Trophoblast cell (in vitro differentiated cells and primary cell): ENCODE measurements around the gene SELENOF.

ENCODE experiments used
- DNase-seq, 2 donors: peaks; one replicate each; pipeline ENCODE4 v3.0.0-alpha.2; 2016
- H2AFZ ChIP-seq: 2 replicates; pipeline ENCODE4 v1.6.1; 2013; ENCODE audit warnings: low read length, moderate library complexity, mild to moderate bottlenecking; ENCODE audit not compliant: insufficient read depth, poor library complexity
- H2AK5ac ChIP-seq: 2 replicates; pipeline ENCODE4 v1.6.1; 2013; ENCODE audit warnings: mild to moderate bottlenecking, low read length
- H2BK120ac ChIP-seq: 2 replicates; pipeline ENCODE4 v1.6.1; 2013; ENCODE audit warnings: low read length, mild to moderate bottlenecking, moderate library complexity; ENCODE audit not compliant: insufficient read depth, poor library complexity
- H2BK12ac ChIP-seq: 2 replicates; pipeline ENCODE4 v1.6.1; 2013; ENCODE audit warnings: mild to moderate bottlenecking, low read length, moderate library complexity
- H2BK5ac ChIP-seq: 2 replicates; pipeline ENCODE4 v1.6.1; 2013; ENCODE audit warnings: low read length, low read depth, moderate library complexity, mild to moderate bottlenecking; ENCODE audit not compliant: poor library complexity
- H3K14ac ChIP-seq: 2 replicates; pipeline ENCODE4 v1.6.1; 2013; ENCODE audit warnings: mild to moderate bottlenecking, low read length
- H3K18ac ChIP-seq: 2 replicates; pipeline ENCODE4 v1.6.1; 2013; ENCODE audit warnings: mild to moderate bottlenecking, low read length
- H3K23ac ChIP-seq: 2 replicates; pipeline ENCODE4 v1.6.1; 2013; ENCODE audit warnings: low read length
- H3K27ac ChIP-seq: 2 replicates; pipeline ENCODE4 v1.5.1; 2013; ENCODE audit warnings: low read depth, mild to moderate bottlenecking, inconsistent platforms, low read length, moderate library complexity
- H3K27me3 ChIP-seq: 2 replicates; pipeline ENCODE4 v1.6.1; 2013; ENCODE audit warnings: inconsistent platforms, mild to moderate bottlenecking, low read length, moderate library complexity; ENCODE audit not compliant: insufficient read depth
- H3K36me3 ChIP-seq, 2 experiments: 1 replicate in 1 of 2; 2 replicates in 1 of 2; pipeline ENCODE4 v1.6.1; 2013; ENCODE audit warnings: low read length in 2 of 2, mild to moderate bottlenecking in 2 of 2, moderate library complexity in 1 of 2; ENCODE audit not compliant: insufficient read depth in 2 of 2, control insufficient read depth in 1 of 2
- H3K4ac ChIP-seq: 2 replicates; pipeline ENCODE4 v1.6.1; 2013; ENCODE audit warnings: low read depth, mild to moderate bottlenecking, low read length, moderate library complexity
- H3K4me1 ChIP-seq, 2 experiments: 1 replicate in 1 of 2; 2 replicates in 1 of 2; pipeline ENCODE4 v1.6.1; 2013; ENCODE audit warnings: low read length in 2 of 2, mild to moderate bottlenecking in 2 of 2, moderate library complexity in 1 of 2; ENCODE audit not compliant: insufficient read depth in 2 of 2, control insufficient read depth in 1 of 2
- H3K4me2 ChIP-seq: 2 replicates; pipeline ENCODE4 v1.6.1; 2013; ENCODE audit warnings: inconsistent platforms, mild to moderate bottlenecking, low read length, moderate library complexity
- H3K4me3 ChIP-seq: 2 replicates; pipeline ENCODE4 v1.5.1; 2013; ENCODE audit warnings: mild to moderate bottlenecking, low read depth, low read length, inconsistent platforms
- H3K79me1 ChIP-seq: one replicate; pipeline ENCODE4 v1.6.1; 2013; ENCODE audit warnings: low read length
- H3K79me2 ChIP-seq: 2 replicates; pipeline ENCODE4 v1.6.1; 2013; ENCODE audit warnings: low read length, mild to moderate bottlenecking; ENCODE audit not compliant: control insufficient read depth, insufficient read depth, poor library complexity
- H3K9ac ChIP-seq: 2 replicates; pipeline ENCODE4 v1.6.1; 2013; ENCODE audit warnings: mild to moderate bottlenecking, low read length
- H3K9me3 ChIP-seq: 2 replicates; pipeline ENCODE4 v1.6.1; 2013; ENCODE audit warnings: low read depth, mild to moderate bottlenecking, control low read depth, inconsistent platforms, low read length; ENCODE audit not compliant: insufficient read depth
- H4K12ac ChIP-seq: 2 replicates; pipeline ENCODE4 v1.6.1; 2013; ENCODE audit warnings: low read depth, mild to moderate bottlenecking, low read length, moderate library complexity
- H4K8ac ChIP-seq: 2 replicates; pipeline ENCODE4 v1.6.1; 2013; ENCODE audit warnings: low read depth, mild to moderate bottlenecking, low read length, moderate library complexity
- H4K91ac ChIP-seq: one replicate; pipeline ENCODE4 v1.6.1; 2013; ENCODE audit warnings: low read depth, mild to moderate bottlenecking, low read length, moderate library complexity
- WGBS: extraction: QIAGEN DNeasy Blood & Tissue Kit; methylation state at CpG from one replicate; pipeline ENCODE4 v1.1.7; 2013; ENCODE audit warnings: missing lambda C conversion rate; ENCODE audit not compliant: insufficient read length, insufficient coverage; ENCODE audit errors: extremely low coverage; 5-methylcytosine and 5-hydroxymethylcytosine counted together

The SELENOF gene

GRCh38 chr1:86914998-86915736 lies 1.2 kb upstream of the SELENOF start:
- Histone ChIP-seq H2BK5ac (peak overlapping the region; percentile 73), H3K18ac (peak overlapping the region; percentile 67), H3K4me2 (peak overlapping the region; percentile 81), H3K4ac (peak overlapping the region; percentile 23), H3K9ac (peak overlapping the region; percentile 75), H3K36me3 (no peaks in the 10 kb centered on the region), H3K23ac (no peak overlapping the region), H2AFZ (peak overlapping the region; percentile 48), H4K8ac (peak overlapping the region; percentile 51), H2BK120ac (peak overlapping the region; percentile 62), H3K14ac (peak overlapping the region; percentile 52), H3K4me1 (peaks cover 3% of the 10 kb centered on the region in 2 experiments), H4K91ac (peak overlapping the region; percentile 13), H3K79me2 (peaks cover 21% of the 10 kb centered on the region), H3K4me3 (peak overlapping the region; percentile 83), H3K79me1 (peaks cover 12% of the 10 kb centered on the region), H2AK5ac (no peak overlapping the region), H2BK12ac (no peak overlapping the region), H3K9me3 (no peaks in the 10 kb centered on the region), H3K27me3 (no peaks in the 10 kb centered on the region), H4K12ac (peak overlapping the region; percentile 36), H3K27ac (peak overlapping the region; percentile 76)
- DNase-seq = peak; percentile 33 to 54
- WGBS = no CpG with 5 or more reads among the region's 43 CpGs

GRCh38 chr1:86914601-86914997 lies 673 bp upstream of the SELENOF start, which contains the start of gene HS2ST1:
HS2ST1 (plus strand) TSS chr1:86914635.
- peak within 1 kb of the TSS; percentile 94 for H4K91ac ChIP-seq
- H4K8ac ChIP-seq = peak within 1 kb of the TSS; percentile 97
- no peaks in the 10 kb centered on the region for H3K27me3 ChIP-seq
- peak within 1 kb of the TSS; percentile 89 for H3K4ac ChIP-seq
- peak within 1 kb of the TSS; percentile 98 for H3K14ac ChIP-seq
- H3K79me1 ChIP-seq = peaks cover 12% of the 10 kb centered on the region
- peak within 1 kb of the TSS; percentile 18 for H3K23ac ChIP-seq
- peak within 1 kb of the TSS; percentile 2 for H2BK12ac ChIP-seq
- whole genome bisulfite sequencing = no CpG with 5 or more reads among the region's 45 CpGs
- peak within 1 kb of the TSS; percentile 98 for H2AFZ ChIP-seq
- H3K9me3 ChIP-seq = no peaks in the 10 kb centered on the region
- peak within 1 kb of the TSS; percentile 76 for H3K27ac ChIP-seq
- H2BK5ac ChIP-seq = peak within 1 kb of the TSS; percentile 94
- DNase-seq = no peak
- H3K36me3 ChIP-seq = peaks cover 0 to 2% of the 10 kb centered on the region in 2 experiments
- peak within 1 kb of the TSS; percentile 64 for H2AK5ac ChIP-seq
- H3K79me2 ChIP-seq = peaks cover 22% of the 10 kb centered on the region
- H3K9ac ChIP-seq = peak within 1 kb of the TSS; percentile 99
- peaks cover 3% of the 10 kb centered on the region in 2 experiments for H3K4me1 ChIP-seq
- H2BK120ac ChIP-seq = peak within 1 kb of the TSS; percentile 92
- peak within 1 kb of the TSS; percentile 95 for H3K4me3 ChIP-seq
- H3K18ac ChIP-seq = peak within 1 kb of the TSS; percentile 99
- peak within 1 kb of the TSS; percentile 81 for H3K4me2 ChIP-seq
- peak within 1 kb of the TSS; percentile 95 for H4K12ac ChIP-seq

DNA sequence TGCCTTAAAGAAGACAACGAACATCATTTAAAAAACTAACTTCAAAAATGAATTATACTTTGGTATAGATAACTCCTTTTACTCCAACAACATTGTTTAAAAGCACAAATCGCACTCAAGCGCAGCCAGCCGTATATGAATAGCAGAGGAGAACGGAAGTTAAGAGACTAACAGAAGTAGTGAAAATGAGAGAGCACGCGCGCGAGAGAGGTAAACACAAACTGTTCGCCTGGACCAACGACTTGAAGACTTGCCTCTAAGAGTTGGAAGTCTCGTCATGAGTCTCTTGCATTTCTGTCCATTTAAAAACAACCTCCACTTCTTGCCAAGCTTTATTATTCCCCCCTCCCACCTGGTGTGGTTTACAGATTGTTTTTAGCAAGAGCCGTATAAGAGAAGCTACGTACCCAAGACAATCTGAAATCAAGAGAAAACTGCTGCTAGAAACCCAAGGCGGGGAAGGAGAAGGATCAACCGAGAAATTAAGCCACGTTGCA lies 479 bp downstream of the SELENOF start:
- Histone ChIP-seq H3K23ac (peak overlapping the region; percentile 18), H3K4me1 (peaks cover 3% of the 10 kb centered on the region in 2 experiments), H3K9ac (peak overlapping the region; percentile 99), H3K79me1 (peaks cover 12% of the 10 kb centered on the region), H3K14ac (peak overlapping the region; percentile 98), H3K27ac (peak overlapping the region; percentile 52), H2AFZ (peak overlapping the region; percentile 98), H3K36me3 (peaks cover 0 to 4% of the 10 kb centered on the region in 2 experiments), H3K4me3 (peak overlapping the region; percentile 95), H4K12ac (peak overlapping the region; percentile 95), H4K91ac (peak overlapping the region; percentile 94), H3K9me3 (no peaks in the 10 kb centered on the region), H2AK5ac (peak overlapping the region; percentile 64), H3K4me2 (peak overlapping the region; percentile 79), H2BK120ac (peak overlapping the region; percentile 92), H3K18ac (peak overlapping the region; percentile 99), H2BK5ac (peak overlapping the region; percentile 94), H2BK12ac (no peak overlapping the region), H3K79me2 (peaks cover 24% of the 10 kb centered on the region), H4K8ac (peak overlapping the region; percentile 97), H3K27me3 (no peaks in the 10 kb centered on the region), H3K4ac (peak overlapping the region; percentile 89)
- WGBS = no CpG with 5 or more reads among the region's 17 CpGs
- DNase-seq = peak; percentile 6 to 42

GRCh38 chr1:86912281-86912900 lies 1.5 kb downstream of the SELENOF start:
- no peak overlapping the region for H3K4me3 ChIP-seq
- no peak overlapping the region for H2BK120ac ChIP-seq
- peaks cover 24% of the 10 kb centered on the region for H3K79me2 ChIP-seq
- H4K8ac ChIP-seq = no peak overlapping the region
- H4K91ac ChIP-seq = no peak overlapping the region
- H3K4me2 ChIP-seq = peak overlapping the region; percentile 79
- H3K23ac ChIP-seq = no peak overlapping the region
- H3K36me3 ChIP-seq = peaks cover 1 to 4% of the 10 kb centered on the region in 2 experiments
- H2BK5ac ChIP-seq = no peak overlapping the region
- no CpG with 5 or more reads among the region's 6 CpGs for WGBS
- no peak overlapping the region for H2BK12ac ChIP-seq
- no peak overlapping the region for H4K12ac ChIP-seq
- H3K27me3 ChIP-seq = no peaks in the 10 kb centered on the region
- peaks cover 3% of the 10 kb centered on the region in 2 experiments for H3K4me1 ChIP-seq
- H3K9ac ChIP-seq = no peak overlapping the region
- peaks cover 12% of the 10 kb centered on the region for H3K79me1 ChIP-seq
- H2AFZ ChIP-seq = no peak overlapping the region
- H3K18ac ChIP-seq = no peak overlapping the region
- DNase-seq = peak in 1 of 2 donors; percentile 36
- H2AK5ac ChIP-seq = no peak overlapping the region
- no peaks in the 10 kb centered on the region for H3K9me3 ChIP-seq
- H3K27ac ChIP-seq = no peak overlapping the region
- H3K4ac ChIP-seq = peak overlapping the region; percentile 99
- H3K14ac ChIP-seq = no peak overlapping the region
